Activated T-helper 1 cell treated with anti-CD3 and anti-CD28 coated beads, Interleukin-2, amount 50 U/mL, for 16 hours (primary cell): ENCODE results near the gene LILRA2.
"Not testable (repeated sequence)": the region's sequence is repeated elsewhere in the genome, so short reads cannot be mapped to it uniquely, and the experiment has no call there.

Experiments used
- DNase-seq, 2 donors: peaks; one replicate each; pipeline ENCODE4 v3.0.0-alpha.2; 2020; ENCODE audit warnings: low read depth in 1 of 2, low spot score in 1 of 2

Gene LILRA2

DNA sequence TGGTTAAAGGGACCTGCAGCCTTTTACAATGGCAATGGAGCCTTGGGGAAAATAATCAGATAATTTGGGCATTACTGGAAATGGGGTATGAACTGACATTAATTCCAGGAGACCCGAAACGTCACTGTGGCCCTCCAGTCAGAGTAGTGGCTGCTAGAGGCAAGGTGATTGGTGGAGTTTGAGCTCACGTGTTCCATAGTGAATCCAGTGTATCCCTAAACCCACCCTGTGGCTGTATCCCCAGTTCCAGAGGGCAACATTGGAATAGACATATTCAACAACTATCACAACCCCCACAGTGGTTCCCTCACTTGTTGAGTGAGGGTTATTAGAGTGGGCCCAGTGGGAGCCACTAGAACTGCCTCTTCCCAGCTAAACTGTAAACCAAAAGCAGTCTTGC lies 3.3 kb upstream of the LILRA2 start:
- no peak for DNase-seq

DNA sequence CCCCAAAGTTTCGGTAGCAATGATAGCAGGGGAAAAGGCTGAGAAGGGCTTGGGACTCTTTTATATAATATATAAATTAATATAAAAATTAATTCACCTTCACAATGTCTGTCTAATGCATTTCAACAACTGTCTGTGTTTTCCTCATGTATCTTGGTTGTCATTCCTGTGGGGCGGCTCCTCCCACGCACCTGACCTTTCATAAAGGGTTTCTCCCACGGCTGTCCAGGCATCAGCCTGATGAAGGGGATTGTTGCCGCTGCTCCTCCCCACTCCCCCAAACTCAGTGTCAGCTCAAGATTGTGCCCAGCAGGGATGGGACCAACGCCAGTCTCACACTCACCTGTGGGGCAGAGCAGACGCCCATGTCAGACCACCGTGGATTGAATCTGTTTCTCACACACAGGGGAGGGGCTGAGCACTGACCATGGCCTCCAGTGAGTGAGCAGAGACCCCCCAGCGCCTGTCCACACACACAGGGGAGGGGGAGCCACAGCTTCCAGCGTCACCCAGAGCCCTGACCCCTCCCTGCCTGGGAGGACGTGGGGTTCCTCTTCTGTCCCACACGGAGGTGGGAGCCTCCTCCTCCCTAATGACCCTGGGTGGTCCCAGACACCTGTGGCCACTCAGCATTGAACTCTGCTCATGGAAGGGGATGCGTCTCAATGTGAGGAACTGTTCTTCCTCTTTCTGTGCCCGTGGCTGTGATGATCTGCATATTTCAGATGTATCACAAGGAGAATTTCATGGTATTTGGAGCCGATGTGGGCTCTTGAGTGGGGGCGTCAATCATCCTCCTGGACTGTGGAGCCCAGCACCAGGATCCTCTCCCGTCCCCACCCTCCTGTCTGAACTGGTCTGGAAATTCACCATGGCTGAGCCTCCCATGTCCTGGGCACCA lies 1.6 kb upstream of the LILRA2 start:
- DNase-seq, result not testable (repeated sequence)

DNA sequence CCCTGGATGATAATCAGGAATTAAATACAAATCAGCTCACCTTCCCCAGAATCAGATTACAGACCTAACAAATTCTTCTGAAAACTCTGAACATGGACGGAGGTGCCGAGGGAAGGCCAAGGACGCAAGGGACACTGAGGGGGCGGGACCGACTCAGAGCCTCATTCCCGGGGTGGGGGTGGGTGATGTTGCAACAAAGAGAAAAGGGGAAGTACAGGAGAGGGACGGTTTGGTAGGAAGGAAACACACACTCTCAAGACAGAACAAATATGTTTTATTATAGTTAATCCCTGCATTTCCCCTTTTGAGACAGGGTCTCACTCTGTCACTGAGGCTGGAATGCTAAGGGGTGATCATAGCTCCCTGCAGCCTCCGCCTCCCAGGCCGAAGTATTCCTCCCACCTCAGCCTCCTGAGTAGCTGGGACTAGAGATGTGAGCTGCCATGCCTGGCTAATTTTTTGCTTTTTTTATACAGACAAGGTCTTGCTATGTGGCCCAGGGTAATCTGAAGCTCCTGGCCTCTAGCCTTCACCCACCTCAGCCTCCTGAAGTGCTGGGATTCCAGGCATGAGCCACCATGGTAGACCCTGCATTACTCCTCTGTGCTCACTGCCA lies 786 bp upstream of the LILRA2 start:
- DNase-seq, result no peak

GRCh38 chr19:54574051-54574450 lies 461 bp downstream of the LILRA2 start:
- no peak for DNase-seq

DNA sequence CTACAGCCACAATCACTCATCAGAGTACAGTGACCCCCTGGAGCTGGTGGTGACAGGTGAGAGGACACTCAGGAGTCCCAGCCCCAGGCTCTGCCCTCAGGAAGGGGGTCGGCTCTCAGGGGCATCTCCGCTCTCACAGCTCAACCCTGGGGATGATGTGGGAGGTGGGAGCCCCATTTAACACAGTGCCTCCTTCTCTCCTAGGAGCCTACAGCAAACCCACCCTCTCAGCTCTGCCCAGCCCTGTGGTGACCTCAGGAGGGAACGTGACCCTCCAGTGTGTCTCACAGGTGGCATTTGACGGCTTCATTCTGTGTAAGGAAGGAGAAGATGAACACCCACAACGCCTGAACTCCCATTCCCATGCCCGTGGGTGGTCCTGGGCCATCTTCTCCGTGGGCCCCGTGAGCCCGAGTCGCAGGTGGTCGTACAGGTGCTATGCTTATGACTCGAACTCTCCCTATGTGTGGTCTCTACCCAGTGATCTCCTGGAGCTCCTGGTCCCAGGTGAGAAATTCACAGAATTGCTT lies 1.0 kb downstream of the LILRA2 start:
- DNase-seq, result no peak

DNA sequence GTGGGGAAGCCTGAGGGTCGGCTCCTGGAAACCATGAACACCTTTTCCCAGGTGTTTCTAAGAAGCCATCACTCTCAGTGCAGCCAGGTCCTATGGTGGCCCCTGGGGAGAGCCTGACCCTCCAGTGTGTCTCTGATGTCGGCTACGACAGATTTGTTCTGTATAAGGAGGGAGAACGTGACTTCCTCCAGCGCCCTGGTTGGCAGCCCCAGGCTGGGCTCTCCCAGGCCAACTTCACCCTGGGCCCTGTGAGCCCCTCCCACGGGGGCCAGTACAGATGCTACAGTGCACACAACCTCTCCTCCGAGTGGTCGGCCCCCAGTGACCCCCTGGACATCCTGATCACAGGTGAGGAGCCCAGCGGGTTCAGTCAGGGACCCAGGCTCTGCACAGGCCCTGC lies 1.6 kb downstream of the LILRA2 start:
- DNase-seq, result not testable (repeated sequence)

DNA sequence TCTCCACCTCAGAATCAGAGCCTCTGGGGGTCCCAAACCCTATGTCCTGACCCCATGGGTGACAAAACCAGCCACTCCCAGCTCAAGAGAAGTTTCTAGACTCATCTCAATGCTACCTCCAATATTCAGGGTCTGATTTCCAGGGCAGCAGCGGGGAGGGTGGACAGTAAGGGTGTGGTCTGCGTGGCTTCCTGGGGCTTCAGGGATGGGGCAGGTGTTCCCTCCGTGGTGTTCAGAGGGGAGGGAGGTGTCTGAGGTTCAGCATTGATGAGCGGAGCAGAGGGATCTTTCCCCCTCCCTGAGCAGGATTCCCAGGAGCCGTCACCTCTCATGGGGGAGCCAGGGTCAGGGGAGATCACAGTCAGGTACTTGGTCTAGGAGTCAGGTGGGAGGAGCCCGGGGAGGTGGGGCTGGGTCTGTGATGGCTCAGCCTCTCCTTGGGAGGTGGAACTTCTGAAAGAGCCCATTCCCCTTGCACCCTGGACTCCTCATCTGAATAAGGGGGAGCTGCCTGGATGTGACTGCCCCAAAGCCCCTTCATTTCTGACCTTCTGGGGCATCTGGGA lies 2.9 kb downstream of the LILRA2 start:
- DNase-seq, result no peak

GRCh38 chr19:54577334-54577733 lies 3.7 kb downstream of the LILRA2 start:
- no peak for DNase-seq

- not testable (repeated sequence) for DNase-seq
These were observed 4.7 kb downstream of the LILRA2 start for GRCh38 chr19:54578268-54578667.

DNA sequence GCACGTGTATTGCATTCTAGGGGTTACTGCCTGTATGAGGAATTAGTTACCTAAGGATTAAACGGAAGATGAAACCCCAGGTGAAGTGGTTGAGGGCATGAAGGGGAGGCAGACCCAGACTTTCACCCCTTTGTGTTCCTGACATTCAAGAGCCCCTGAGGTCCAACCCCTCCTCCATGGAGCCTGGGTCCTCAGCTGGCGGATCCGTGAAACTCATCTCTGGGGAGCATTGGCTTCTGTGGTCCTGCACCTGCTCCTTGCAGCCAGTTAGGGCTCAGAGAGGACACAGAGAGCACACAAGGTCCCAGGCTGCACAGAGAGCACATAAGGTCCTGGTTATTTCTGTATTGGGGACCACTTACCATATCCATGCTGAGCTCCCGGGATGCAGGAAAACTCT lies 12.8 kb downstream of the LILRA2 start:
- DNase-seq, result no peak

GRCh38 chr19:54587026-54587425 lies 13.4 kb downstream of the LILRA2 start:
- no peak for DNase-seq

- DNase-seq, result not testable (repeated sequence)
These were observed 19.9 kb downstream of the LILRA2 start, which contains the start of gene LILRA1 for GRCh38 chr19:54593445-54593844. Gene LILRA1 (plus strand): TSS chr19:54593632. CDS start chr19:54594245, 613 bp downstream.

- not testable (repeated sequence) for DNase-seq
These were observed 20.5 kb downstream of the LILRA2 start for GRCh38 chr19:54593931-54594626.

GRCh38 chr19:54594737-54595136 lies 21.1 kb downstream of the LILRA2 start:
- DNase-seq, result no peak

GRCh38 chr19:54595680-54596436 lies 22.3 kb downstream of the LILRA2 start:
- DNase-seq, result not testable (repeated sequence)

DNA sequence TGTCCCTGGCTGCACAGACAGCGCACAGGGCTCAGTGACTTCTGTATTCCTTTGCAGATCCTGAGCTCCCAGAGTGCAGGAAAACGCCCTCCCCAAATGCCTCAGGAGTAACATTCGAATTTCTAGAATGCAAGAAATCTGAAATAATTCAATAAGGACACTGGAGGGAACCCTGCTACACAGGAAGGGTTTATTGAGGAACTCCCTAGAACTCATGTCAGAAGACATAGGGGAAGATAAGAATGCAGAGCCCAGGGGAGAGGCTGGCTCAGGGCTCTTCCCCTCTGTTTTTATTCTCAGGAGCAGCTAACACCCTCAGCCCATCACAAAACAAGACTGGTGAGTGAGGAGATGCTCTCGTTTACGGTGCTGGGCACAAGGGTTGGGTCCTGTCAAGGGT lies 26.6 kb downstream of the LILRA2 start:
- no peak for DNase-seq

GRCh38 chr19:54606230-54606629 lies 32.6 kb downstream of the LILRA2 start:
- no peak for DNase-seq

GRCh38 chr19:54606891-54607784 lies 33.5 kb downstream of the LILRA2 start:
- DNase-seq, result no peak

DNA sequence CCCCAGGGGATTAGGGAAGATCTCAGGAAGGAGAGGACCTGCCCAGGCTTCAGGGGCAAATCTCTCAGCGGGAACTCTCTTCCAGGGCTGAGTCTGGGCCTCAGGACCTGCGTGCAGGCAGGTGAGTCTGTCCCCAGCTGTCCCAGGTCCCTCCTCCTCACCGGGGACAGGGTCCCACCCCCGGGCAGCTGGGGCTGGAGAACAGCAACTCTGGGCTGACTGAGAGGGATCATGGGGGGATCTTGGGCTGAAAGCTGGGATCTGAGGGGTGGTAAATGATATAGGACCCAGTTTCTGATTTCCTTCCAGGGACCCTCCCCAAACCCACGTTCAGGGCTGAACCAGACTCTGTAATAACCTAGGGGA lies 34.2 kb downstream of the LILRA2 start:
- DNase-seq, result no peak

DNA sequence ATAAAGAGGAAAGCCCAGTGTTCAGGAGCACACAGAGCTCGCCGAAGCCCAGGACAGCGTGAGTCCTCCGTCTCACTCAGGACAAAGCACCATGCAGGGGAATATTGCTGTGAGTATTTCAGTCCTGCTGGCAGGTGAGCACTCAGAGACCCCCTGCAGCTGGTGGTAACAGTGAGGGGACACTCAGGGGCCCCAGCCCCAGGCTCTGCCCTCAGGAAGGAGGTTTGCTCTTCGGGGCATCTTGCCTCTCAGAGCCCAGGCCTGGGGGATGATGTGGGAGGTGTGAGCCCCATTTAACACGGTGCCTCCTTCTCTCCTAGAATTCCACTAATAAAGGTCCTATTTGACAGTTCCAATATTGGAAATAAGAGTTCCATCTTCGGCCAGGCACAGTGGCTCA lies 34.6 kb downstream of the LILRA2 start:
- no peak for DNase-seq
